Smooth muscle cell (in vitro differentiated cells): ENCODE results near the gene IGSF5. TPM values are rescaled to one million over a fixed set of nuclear protein-coding genes. Genes with fewer than 3 reads are reported as not detected.

Source experiments
- DNase-seq: peaks from one replicate; lab custom pipeline; 2025; ENCODE audit not compliant: unreplicated experiment; lab: John Stamatoyannopoulos, UW
- H2AFZ ChIP-seq: fragments of 200-600 bp; sonication (generic); 2 replicates; pipeline ENCODE4 v1.6.0; 2016; ENCODE audit warnings: antibody characterized with exemption, low read depth, mild to moderate bottlenecking
- H3F3A ChIP-seq: fragments of 200-600 bp; sonication (generic); 2 replicates; pipeline ENCODE4 v1.6.0; 2017; ENCODE audit warnings: antibody characterized with exemption, low read depth
- H3K27ac ChIP-seq: fragments of 200-600 bp; sonication (generic); 2 replicates; pipeline ENCODE4 v1.5.1; 2016; ENCODE audit warnings: low read depth, mild to moderate bottlenecking
- H3K27me3 ChIP-seq: fragments of 200-600 bp; sonication (generic); 2 replicates; pipeline ENCODE4 v1.6.1; 2016; ENCODE audit warnings: low read depth, mild to moderate bottlenecking
- H3K36me3 ChIP-seq: fragments of 200-600 bp; sonication (generic); 2 replicates; pipeline ENCODE4 v1.5.1; 2016; ENCODE audit warnings: low read depth
- H3K4me1 ChIP-seq: fragments of 200-600 bp; sonication (generic); 2 replicates; pipeline ENCODE4 v1.5.1; 2016; ENCODE audit warnings: low read depth
- H3K4me2 ChIP-seq: fragments of 200-600 bp; sonication (generic); 2 replicates; pipeline ENCODE4 v1.6.0; 2016; ENCODE audit warnings: mild to moderate bottlenecking
- H3K4me3 ChIP-seq: fragments of 200-600 bp; sonication (generic); 2 replicates; pipeline ENCODE4 v1.5.1; 2016; ENCODE audit warnings: mild to moderate bottlenecking
- H3K79me2 ChIP-seq: fragments of 200-600 bp; sonication (generic); 2 replicates; pipeline ENCODE4 v1.6.0; 2016; ENCODE audit warnings: low read depth, mild to moderate bottlenecking
- H3K9ac ChIP-seq: fragments of 200-600 bp; sonication (generic); 2 replicates; pipeline ENCODE4 v1.6.0; 2016; ENCODE audit warnings: low read depth
- H3K9me3 ChIP-seq: fragments of 200-600 bp; sonication (generic); replicated peaks from 2 replicates; pipeline ENCODE4 v1.5.1; 2016; ENCODE audit warnings: low read depth
- H4K20me1 ChIP-seq: fragments of 200-600 bp; sonication (generic); 2 replicates; pipeline ENCODE4 v1.6.0; 2016; ENCODE audit warnings: low read depth
- CTCF ChIP-seq: fragments of 200-600 bp; sonication (generic); IDR thresholded peaks from 2 replicates; pipeline ENCODE4 v1.5.1; 2017; ENCODE audit warnings: borderline replicate concordance, mild to moderate bottlenecking, antibody characterized with exemption; ENCODE audit not compliant: insufficient read depth, poor library complexity, severe bottlenecking
- WGBS: methylation state at CpG from one replicate; pipeline ENCODE4 v1.1.7; 2016; ENCODE audit warnings: low lambda C conversion rate; 5-methylcytosine and 5-hydroxymethylcytosine counted together
- polyA plus RNA-seq: library from polyadenylated mRNA; unstranded; fragments of >200 nt; fragmentation: Nextera tagmentation; extraction: Ambion mirVana; gene quantifications from 2 replicates; pipeline ENCODE4 v1.2.1, GENCODE V29; 2016
- total RNA-seq: library from RNA; depleted of rRNA; stranded (reverse); fragments of >200 nt; gene quantifications from 2 replicates; pipeline ENCODE4 v1.2.3, GENCODE V29; 2014

The IGSF5 gene
- total and polyA plus RNA-seq, 2 experiments from 2014 or later, result 0.30 to 0.63 TPM

- Histone ChIP-seq H3K9ac (no peak overlapping the region), H3K4me3 (no peak overlapping the region), H3K27ac (no peak overlapping the region), H4K20me1 (no peaks in the 10 kb centered on the region), H3F3A (peaks cover 4% of the 10 kb centered on the region), H3K27me3 (no peaks in the 10 kb centered on the region), H3K4me2 (no peak overlapping the region), H3K79me2 (no peaks in the 10 kb centered on the region), H3K36me3 (no peaks in the 10 kb centered on the region), H3K9me3 (no peaks in the 10 kb centered on the region), H2AFZ (peak overlapping the region; percentile 18), H3K4me1 (no peaks in the 10 kb centered on the region)
- no peak for TF ChIP-seq CTCF
- no peak for DNase-seq
- WGBS, result 74% methylated on average over 6 of the region's 6 CpGs
Measured at GRCh38 chr21:39774227-39774626, 29.2 kb downstream of the IGSF5 start.

- no peak for DNase-seq
- peaks cover 4% of the 10 kb centered on the region for H3F3A ChIP-seq
- H3K79me2 ChIP-seq, result no peaks in the 10 kb centered on the region
- H3K36me3 ChIP-seq, result no peaks in the 10 kb centered on the region
- peak overlapping the region; percentile 90 for H3K27ac ChIP-seq
- no peaks in the 10 kb centered on the region for H3K27me3 ChIP-seq
- H3K4me1 ChIP-seq, result no peaks in the 10 kb centered on the region
- H3K4me3 ChIP-seq, result no peak overlapping the region
- H4K20me1 ChIP-seq, result no peaks in the 10 kb centered on the region
- H2AFZ ChIP-seq, result no peak overlapping the region
- TF ChIP-seq CTCF, result no peak
- H3K9me3 ChIP-seq, result no peaks in the 10 kb centered on the region
- H3K4me2 ChIP-seq, result no peak overlapping the region
- no peak overlapping the region for H3K9ac ChIP-seq
- 6% methylated on average over 1 of the region's 1 CpG for WGBS
Measured at GRCh38 chr21:39775816-39776215, 30.8 kb downstream of the IGSF5 start.

GRCh38 chr21:39776589-39776988, 31.6 kb downstream of the IGSF5 start:
- no peaks in the 10 kb centered on the region for H3K79me2 ChIP-seq
- H3K9ac ChIP-seq, result peak overlapping the region; percentile 38
- no peaks in the 10 kb centered on the region for H4K20me1 ChIP-seq
- no peaks in the 10 kb centered on the region for H3K36me3 ChIP-seq
- H3K27me3 ChIP-seq, result no peaks in the 10 kb centered on the region
- no peak for TF ChIP-seq CTCF
- peak overlapping the region; percentile 84 for H2AFZ ChIP-seq
- DNase-seq, result no peak
- H3F3A ChIP-seq, result peaks cover 4% of the 10 kb centered on the region
- peak overlapping the region; percentile 62 for H3K4me2 ChIP-seq
- H3K9me3 ChIP-seq, result no peaks in the 10 kb centered on the region
- peak overlapping the region; percentile 90 for H3K27ac ChIP-seq
- H3K4me1 ChIP-seq, result no peaks in the 10 kb centered on the region
- H3K4me3 ChIP-seq, result no peak overlapping the region
- WGBS, result 5% methylated on average over 3 of the region's 3 CpGs

- Histone ChIP-seq H3K9ac (no peak overlapping the region), H4K20me1 (no peaks in the 10 kb centered on the region), H3K79me2 (no peaks in the 10 kb centered on the region), H3K4me1 (no peaks in the 10 kb centered on the region), H3K27me3 (no peaks in the 10 kb centered on the region), H3K36me3 (no peaks in the 10 kb centered on the region), H2AFZ (no peak overlapping the region), H3F3A (peaks cover 1% of the 10 kb centered on the region), H3K4me3 (no peak overlapping the region), H3K4me2 (no peak overlapping the region), H3K27ac (no peak overlapping the region), H3K9me3 (no peaks in the 10 kb centered on the region)
- no peak for DNase-seq
- 98% methylated on average over 3 of the region's 3 CpGs for WGBS
- no peak for TF ChIP-seq CTCF
Measured at GRCh38 chr21:39781331-39781730, 36.3 kb downstream of the IGSF5 start.
